GM13977 (cell line): ENCODE data around the gene ATP6V0C.

ENCODE experiments used
- DNase-seq: peaks from one replicate; pipeline ENCODE4 v3.0.0; 2012; ENCODE audit warnings: low spot score
- CTCF ChIP-seq: IDR thresholded peaks from 2 replicates; pipeline ENCODE4 v1.5.1; 2012; ENCODE audit warnings: mild to moderate bottlenecking, control low read depth; ENCODE audit not compliant: insufficient read depth; ENCODE audit errors: extremely low read depth, missing control alignments
- in situ Hi-C: fragments of 300-500 bp; cut with MboI; formaldehyde crosslinking; loops from one replicate; pipeline ENCODE4 v1.12.0; 2022; ENCODE audit warnings: low sequenced_read_pairs, low pct_unique_long_range_greater_than_20kb, mixed read lengths, inconsistent platforms; ENCODE audit not compliant: unreplicated experiment

Gene ATP6V0C

GRCh38 chr16:2485811-2486507 lies 27.8 kb upstream of the ATP6V0C start:
- no peak for TF ChIP-seq CTCF
- in situ Hi-C loops: loop anchor here (10.0 kb wide), 1 partner anchor 131 kb away; no protein-coding TSS in a partner anchor
- no peak for DNase-seq

- peak; percentile 62 for TF ChIP-seq CTCF
- in situ Hi-C loops: loop anchor here (10.0 kb wide), 1 partner anchor 132 kb away; no protein-coding TSS in a partner anchor
- peak; percentile 90 for DNase-seq
Measured at GRCh38 chr16:2486645-2487516, 26.9 kb upstream of the ATP6V0C start.

GRCh38 chr16:2487517-2487842 lies 26.3 kb upstream of the ATP6V0C start:
- TF ChIP-seq CTCF: no peak
- in situ Hi-C loops: loop anchor here (10.0 kb wide), 1 partner anchor 133 kb away; no protein-coding TSS in a partner anchor

GRCh38 chr16:2487903-2488531 lies 25.7 kb upstream of the ATP6V0C start:
- DNase-seq: no peak
- in situ Hi-C loops: loop anchor here (10.0 kb wide), 1 partner anchor 133 kb away; no protein-coding TSS in a partner anchor
- no peak for TF ChIP-seq CTCF

More at GRCh38 chr16:2487517-2487842, 26.3 kb upstream of the ATP6V0C start:
- no peak for DNase-seq

- in situ Hi-C loops: loop anchor here (10.0 kb wide), 1 partner anchor 135 kb away; no protein-coding TSS in a partner anchor
- no peak for DNase-seq
- no peak for TF ChIP-seq CTCF
Measured at GRCh38 chr16:2489581-2489980, 24.2 kb upstream of the ATP6V0C start.
